Left ventricle myocardium inferior (tissue), 1 donor: ENCODE data around the gene IP6K1. TPM values are rescaled to one million over a fixed set of nuclear protein-coding genes. Genes with fewer than 3 reads are reported as not detected.

Source experiments
- DNase-seq: peaks from one replicate; pipeline ENCODE4 v3.0.0-alpha.2; 2020
- H3K27ac ChIP-seq: fragments of 200-600 bp; replicated peaks from 2 replicates; pipeline ENCODE4 v1.8.0; 2021
- H3K27me3 ChIP-seq: fragments of 200-600 bp; 2 replicates; pipeline ENCODE4 v1.8.0; 2021; ENCODE audit warnings: low read depth
- H3K36me3 ChIP-seq: fragments of 200-600 bp; 2 replicates; pipeline ENCODE4 v1.8.0; 2021
- H3K4me1 ChIP-seq: fragments of 200-600 bp; 2 replicates; pipeline ENCODE4 v1.8.0; 2021
- H3K4me3 ChIP-seq: fragments of 200-600 bp; 2 replicates; pipeline ENCODE4 v1.8.0; 2021; ENCODE audit warnings: mild to moderate bottlenecking, moderate library complexity
- H3K9me3 ChIP-seq: fragments of 200-600 bp; replicated peaks from 2 replicates; pipeline ENCODE4 v1.8.0; 2021
- intact Hi-C: fragments of 100-400 bp; cut with micrococcal nuclease; formaldehyde crosslinking; loops from one replicate; pipeline ENCODE4 v1.11.0; 2022
- total RNA-seq: library from RNA; stranded (reverse); fragmentation: NEBNext Ultra II Directional; extraction: Animal tissue kit (Norgen Biotek cat#: 25700); gene quantifications from one replicate; pipeline ENCODE4 v1.2.1, GENCODE V29; 2021
- TF ChIP-seq, protein P1 (sequence below): fragments of 200-600 bp; IDR thresholded peaks from 2 replicates; pipeline ENCODE4 v1.8.0; 2021; ENCODE audit warnings: antibody characterized with exemption, mild to moderate bottlenecking, borderline replicate concordance
- donor health status: DM: no; HTN: yes; CAD: no; lungs with severe emphysema.

The IP6K1 gene
- total RNA-seq, 1 donor from 2014 or later, result 16.9 TPM

DNA sequence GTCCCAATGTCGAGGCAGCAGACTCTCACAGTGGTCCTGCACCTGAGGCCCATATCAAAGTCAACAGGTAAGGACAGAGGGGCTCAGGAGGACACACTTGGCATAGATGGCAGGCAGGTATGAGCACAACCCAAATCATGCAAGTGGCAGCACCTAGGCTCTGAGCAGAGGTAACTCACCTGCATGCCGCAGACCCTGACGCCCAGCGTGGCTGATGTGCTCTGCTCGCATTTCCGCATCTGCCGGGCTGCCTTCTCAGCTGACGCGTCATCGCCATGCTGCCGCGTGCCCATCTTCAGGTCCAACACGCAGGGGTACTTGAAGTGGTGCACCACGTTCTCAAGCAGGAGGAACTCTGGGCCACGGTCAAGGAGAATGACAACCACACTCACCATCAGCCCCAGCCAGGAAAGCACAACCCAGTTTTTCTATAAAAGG is 58.4 kb downstream of the IP6K1 start:
- intact Hi-C loops, result no loop called here
- Histone ChIP-seq H3K4me3 (no peak overlapping the region), H3K4me1 (peaks cover 21% of the 10 kb centered on the region), H3K36me3 (peaks cover 73% of the 10 kb centered on the region), H3K27me3 (no peaks in the 10 kb centered on the region), H3K27ac (no peak overlapping the region), H3K9me3 (no peaks in the 10 kb centered on the region)
- TF ChIP-seq, protein P1, sequence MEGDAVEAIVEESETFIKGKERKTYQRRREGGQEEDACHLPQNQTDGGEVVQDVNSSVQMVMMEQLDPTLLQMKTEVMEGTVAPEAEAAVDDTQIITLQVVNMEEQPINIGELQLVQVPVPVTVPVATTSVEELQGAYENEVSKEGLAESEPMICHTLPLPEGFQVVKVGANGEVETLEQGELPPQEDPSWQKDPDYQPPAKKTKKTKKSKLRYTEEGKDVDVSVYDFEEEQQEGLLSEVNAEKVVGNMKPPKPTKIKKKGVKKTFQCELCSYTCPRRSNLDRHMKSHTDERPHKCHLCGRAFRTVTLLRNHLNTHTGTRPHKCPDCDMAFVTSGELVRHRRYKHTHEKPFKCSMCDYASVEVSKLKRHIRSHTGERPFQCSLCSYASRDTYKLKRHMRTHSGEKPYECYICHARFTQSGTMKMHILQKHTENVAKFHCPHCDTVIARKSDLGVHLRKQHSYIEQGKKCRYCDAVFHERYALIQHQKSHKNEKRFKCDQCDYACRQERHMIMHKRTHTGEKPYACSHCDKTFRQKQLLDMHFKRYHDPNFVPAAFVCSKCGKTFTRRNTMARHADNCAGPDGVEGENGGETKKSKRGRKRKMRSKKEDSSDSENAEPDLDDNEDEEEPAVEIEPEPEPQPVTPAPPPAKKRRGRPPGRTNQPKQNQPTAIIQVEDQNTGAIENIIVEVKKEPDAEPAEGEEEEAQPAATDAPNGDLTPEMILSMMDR, result no peak
- DNase-seq, result no peak

GRCh38 chr3:49727154-49727923 is 59.0 kb downstream of the IP6K1 start:
- peak; percentile 14 for DNase-seq
- Histone ChIP-seq H3K9me3 (no peaks in the 10 kb centered on the region), H3K36me3 (peaks cover 70% of the 10 kb centered on the region), H3K27ac (no peak overlapping the region), H3K4me1 (peaks cover 27% of the 10 kb centered on the region), H3K27me3 (no peaks in the 10 kb centered on the region), H3K4me3 (no peak overlapping the region)
- TF ChIP-seq, protein P1, result no peak
- intact Hi-C loops, result no loop called here

DNA sequence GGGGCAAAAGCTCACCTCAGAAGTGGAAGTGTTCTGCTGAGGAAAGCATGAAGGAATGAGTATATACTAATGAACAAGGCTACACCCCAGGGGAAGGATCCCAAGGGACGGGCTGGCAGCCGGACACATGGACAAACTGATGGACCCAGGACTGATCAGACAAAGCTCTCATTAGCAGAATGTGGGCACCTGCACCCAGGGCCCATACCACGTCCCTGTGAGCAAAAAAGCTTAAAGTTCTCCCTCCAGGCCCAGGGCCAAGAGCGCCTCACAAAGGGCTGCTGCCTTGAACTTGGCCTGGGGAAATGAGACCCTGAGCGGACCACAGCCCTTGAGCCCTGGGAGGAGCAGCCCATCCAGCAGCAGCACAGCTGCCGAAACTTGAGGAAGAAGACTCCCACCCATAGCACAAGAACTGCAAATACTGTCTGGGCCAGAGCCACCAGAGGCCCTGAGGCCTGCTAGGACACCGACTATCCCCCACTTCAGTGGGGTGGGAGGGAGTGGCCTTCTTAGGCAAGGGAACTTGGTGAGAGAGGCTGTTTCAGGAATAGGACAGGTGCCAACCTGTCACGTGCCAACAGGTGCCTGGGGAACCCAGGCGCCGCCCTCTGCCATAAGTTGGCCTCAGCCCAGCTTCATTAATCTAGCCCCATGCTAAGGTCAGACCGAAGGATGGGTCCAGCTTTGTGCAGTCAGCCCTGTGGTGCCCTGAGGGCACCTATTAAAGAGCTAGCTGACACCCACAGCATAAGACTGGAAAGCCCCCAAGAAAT is 60.2 kb downstream of the IP6K1 start:
- intact Hi-C loops, result no loop called here
- Histone ChIP-seq H3K27ac (peak overlapping the region; percentile 96), H3K4me1 (peaks cover 33% of the 10 kb centered on the region), H3K4me3 (no peak overlapping the region), H3K9me3 (no peaks in the 10 kb centered on the region), H3K36me3 (peaks cover 70% of the 10 kb centered on the region), H3K27me3 (no peaks in the 10 kb centered on the region)
- peak; percentile 12 for DNase-seq
- TF ChIP-seq, protein P1, result no peak

DNA sequence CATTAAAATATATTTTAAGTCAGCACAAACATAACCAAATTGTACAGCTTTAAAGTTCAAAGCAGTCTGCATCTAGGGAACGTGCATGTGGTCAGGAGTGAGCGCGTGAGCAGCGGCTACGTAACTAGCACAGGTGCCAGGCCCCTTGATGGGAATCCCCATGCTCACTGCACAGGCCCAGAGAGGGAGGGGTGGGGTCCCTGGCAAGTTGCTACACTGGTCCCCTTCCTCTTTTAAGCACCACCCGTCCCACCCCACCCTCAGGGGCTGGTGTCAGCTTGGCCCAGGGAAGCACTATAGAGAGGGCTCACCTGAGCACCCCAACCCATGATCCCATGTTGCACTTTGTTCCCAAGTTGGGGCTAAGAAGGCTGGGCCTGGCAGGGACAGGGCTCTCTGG is 61.8 kb downstream of the IP6K1 start:
- no peaks in the 10 kb centered on the region for H3K27me3 ChIP-seq
- peak; percentile 15 for DNase-seq
- H3K4me1 ChIP-seq, result peaks cover 48% of the 10 kb centered on the region
- intact Hi-C loops, result no loop called here
- no peaks in the 10 kb centered on the region for H3K9me3 ChIP-seq
- TF ChIP-seq, protein P1, result no peak
- peak overlapping the region; percentile 96 for H3K27ac ChIP-seq
- peak overlapping the region; percentile 96 for H3K4me3 ChIP-seq
- H3K36me3 ChIP-seq, result peaks cover 62% of the 10 kb centered on the region

DNA sequence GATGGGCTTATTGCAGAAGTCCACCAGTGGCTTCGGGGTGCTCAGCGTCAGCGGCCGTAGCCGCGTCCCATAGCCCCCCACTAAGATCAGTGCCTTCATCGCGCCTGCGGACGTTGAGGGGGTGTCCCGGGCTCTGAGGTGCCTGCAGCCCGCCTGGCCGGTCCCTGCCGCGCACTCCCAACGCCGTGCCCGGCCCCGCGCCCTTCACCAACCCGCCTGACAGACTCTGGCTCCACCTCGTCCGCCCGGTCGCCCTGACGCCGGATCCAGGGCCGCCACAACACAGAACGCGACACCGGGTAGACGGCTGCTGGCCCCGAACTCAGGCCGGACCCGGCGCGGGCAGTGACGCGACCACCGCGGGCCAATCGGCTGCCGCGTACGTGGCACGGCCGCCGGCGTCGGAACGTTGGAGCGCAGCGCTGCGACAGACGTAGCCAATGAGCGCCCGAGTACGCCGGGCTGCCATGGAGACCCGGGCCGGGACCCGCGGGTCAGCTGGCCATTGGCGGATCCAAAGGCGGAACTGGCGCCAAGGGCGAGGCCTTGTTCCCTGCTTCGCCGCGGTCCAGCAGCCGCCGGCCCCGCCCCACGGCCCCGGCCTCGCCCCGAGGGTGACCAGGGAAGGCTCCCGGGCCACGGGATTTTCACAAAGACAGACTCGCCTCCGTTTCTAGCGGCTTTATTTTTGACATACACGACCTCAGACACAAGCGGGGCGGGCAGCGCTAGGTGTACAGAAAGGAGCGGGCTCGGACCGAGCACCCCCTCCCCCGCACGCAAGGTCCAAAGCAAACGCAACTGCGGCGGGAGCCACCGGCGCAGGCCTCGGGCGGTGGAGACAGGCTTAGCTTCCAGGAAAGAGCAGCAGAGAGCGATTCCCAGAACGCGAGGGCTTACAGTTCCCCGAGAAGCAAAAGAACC is 62.5 kb downstream of the IP6K1 start, which contains the start of gene GMPPB:
GMPPB (minus strand) TSS at position 324 of the 924 bp plus-strand sequence; CDS start at position 99, 225 bp downstream.
- Histone ChIP-seq H3K27me3 (no peaks in the 10 kb centered on the region), H3K27ac (peak within 1 kb of the TSS; percentile 96), H3K9me3 (no peaks in the 10 kb centered on the region), H3K4me3 (peak within 1 kb of the TSS; percentile 96), H3K36me3 (peaks cover 56% of the 10 kb centered on the region), H3K4me1 (peaks cover 54% of the 10 kb centered on the region)
- peak; percentile 98 for DNase-seq
- TF ChIP-seq, protein P1, result no peak
- intact Hi-C loops, result no loop called here
